Left colon (tissue), 2 donors: ENCODE data around the gene CTAG1A. TPM values are rescaled to one million over a fixed set of nuclear protein-coding genes. Genes with fewer than 3 reads are reported as not detected.
A peak's percentile ranks its signal among the peaks of the same experiment; 100 is the strongest.
"Not testable (repeated sequence)": the region's sequence is repeated elsewhere in the genome, so short reads cannot be mapped to it uniquely, and the experiment has no call there.

Experiments
- ATAC-seq: fragments of 200-7000 bp; cut with Tn5 transposase; one replicate; pipeline ENCODE4 v1.9.1; 2020; ENCODE audit warnings: mild to moderate bottlenecking, moderate library complexity
- DNase-seq, 2 donors: peaks; one replicate each; pipeline ENCODE4 v3.0.0-alpha.2; 2020
- intact Hi-C, 2 donors: fragments of 100-400 bp; cut with DNase I in 1 of 2; cut with micrococcal nuclease in 1 of 2; formaldehyde crosslinking; loops; one replicate each; pipeline versions ENCODE4 v1.11.2 to v1.14.0; 2022; cut with DNase I, micrococcal nuclease
- total RNA-seq, 2 donors: library from RNA; stranded (reverse); fragmentation: NEBNext Ultra II Directional; extraction: Animal tissue kit (Norgen Biotek cat#: 25700); gene quantifications; one replicate each; pipeline ENCODE4 v1.2.1, GENCODE V29; 2021
- donor health status: DM: no; HTN: no; CAD: no.
- donor health status: DM: yes; HTN: yes; CAD: no.

CTAG1A gene
- total RNA-seq, 2 donors from 2014 or later: not detected

DNA sequence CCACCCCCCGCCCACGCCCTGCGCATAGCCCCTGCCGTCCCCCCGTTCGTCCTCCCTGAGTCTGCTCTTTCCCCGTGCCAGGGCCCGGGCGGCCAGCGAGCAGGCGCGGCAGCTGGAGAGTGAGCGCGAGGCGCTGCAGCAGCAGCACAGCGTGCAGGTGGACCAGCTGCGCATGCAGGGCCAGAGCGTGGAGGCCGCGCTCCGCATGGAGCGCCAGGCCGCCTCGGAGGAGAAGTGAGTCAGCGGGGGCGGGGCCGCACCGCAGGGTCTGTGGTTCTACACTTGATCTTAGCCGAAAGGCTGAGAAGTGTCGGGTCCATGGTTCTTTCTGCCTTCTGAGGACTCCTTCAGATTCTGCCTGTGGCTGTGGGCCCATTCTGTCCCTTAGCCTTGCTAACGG is 24.6 kb upstream of the CTAG1A start:
- ATAC-seq, DNase-seq, intact Hi-C loops: not testable (repeated sequence)

DNA sequence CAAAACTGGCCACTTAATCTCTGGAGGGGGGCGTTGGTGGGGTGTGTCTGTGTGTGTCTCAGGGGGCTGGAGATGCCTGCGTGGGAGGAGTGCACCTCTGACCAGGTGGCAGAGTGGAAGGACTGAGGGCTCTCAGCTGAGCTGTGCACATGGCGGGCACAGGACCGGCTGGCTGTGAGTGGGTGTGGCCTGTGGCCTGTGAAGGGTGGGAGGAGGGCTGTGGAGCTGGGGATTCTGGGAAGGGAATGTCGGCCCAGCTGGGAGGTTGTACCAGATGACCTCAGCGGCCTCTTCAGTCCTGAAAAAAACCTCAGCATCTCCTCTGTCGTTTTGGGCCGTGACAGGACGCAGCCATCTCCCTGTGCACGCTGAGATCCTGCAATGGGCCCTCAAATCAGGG is 22.6 kb upstream of the CTAG1A start:
- intact Hi-C loops, DNase-seq, ATAC-seq: not testable (repeated sequence)

DNA sequence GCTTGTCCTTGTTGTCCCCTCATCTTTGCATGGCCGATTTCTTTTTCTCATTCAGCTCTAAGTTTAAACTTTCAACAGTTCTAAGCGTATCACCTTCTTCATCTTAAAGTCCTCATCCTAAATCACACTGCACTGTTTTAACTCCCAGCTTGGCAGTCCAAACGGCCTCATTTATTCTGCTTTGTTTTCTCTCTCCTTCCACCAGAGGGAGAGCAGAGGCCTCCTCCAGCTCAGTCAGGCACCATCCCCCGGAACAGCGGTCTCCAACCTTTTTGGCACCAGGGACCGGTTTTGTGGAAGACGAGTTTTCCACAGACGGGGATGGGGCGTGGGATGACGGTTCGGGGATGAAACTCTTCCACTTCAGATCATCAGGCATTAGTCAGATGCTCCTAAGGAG is 14.6 kb upstream of the CTAG1A start:
- ATAC-seq, DNase-seq, intact Hi-C loops: not testable (repeated sequence)

DNA sequence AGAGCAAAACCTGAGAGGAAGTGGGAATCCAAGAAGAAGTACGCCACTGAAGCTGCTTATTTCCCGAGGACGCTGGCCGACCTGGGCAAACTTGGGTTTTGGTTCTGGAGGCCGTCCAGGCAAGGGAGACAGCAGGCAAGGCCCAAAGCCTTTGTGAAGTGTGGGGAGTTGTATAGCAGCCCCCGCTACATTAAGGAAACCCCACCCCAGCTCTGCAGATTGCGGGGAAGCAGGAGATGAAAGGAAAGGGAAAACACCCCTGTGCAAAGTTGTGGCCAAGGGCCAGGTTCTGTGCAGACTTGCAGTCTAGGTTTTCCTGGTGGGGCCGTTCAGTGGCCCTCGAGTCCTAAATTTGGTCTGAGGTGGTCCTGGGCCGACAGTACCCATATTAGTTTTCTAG is 11.9 kb upstream of the CTAG1A start:
- intact Hi-C loops, DNase-seq, ATAC-seq: not testable (repeated sequence)

DNA sequence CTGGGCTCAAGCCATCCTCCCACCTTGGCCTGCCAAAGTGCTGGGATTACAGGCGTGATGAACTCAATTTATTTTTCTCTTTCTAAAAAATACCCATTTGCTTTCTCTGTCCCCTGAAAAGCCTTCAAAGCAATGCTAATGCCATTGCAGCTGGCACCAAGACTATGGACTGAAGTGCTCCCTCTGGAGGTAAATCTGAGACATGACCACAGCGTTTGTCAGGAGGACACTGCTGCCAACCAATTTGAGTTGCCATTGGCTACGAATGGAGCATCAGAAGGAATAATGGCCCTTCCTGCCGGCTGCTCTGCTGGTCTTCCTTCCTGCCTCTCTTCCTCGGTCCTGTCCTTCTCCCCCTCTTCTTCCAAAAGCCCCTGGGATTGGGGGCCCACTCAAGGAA is 9.9 kb upstream of the CTAG1A start:
- intact Hi-C loops, DNase-seq: not testable (repeated sequence)
- ATAC-seq: peak; percentile 63

DNA sequence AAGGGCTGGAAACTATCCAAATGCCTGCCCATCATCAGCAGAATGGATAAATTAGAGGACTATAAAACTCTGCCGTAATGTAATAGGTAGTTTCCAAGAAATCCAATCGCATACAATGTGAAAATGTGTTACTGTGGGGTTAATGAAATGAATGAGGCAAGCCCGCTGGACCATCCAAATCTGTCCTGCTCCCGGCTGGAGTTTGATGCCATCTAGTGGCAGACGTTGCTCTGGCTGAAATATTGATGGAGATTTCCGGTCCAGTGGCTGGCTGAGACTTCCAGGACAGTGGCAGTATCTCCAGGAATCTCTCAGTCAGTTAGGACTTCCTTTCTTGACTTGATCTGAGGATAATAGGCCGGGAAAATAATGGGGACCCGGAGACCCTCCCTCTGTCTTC is 1.9 kb upstream of the CTAG1A start:
- DNase-seq, intact Hi-C loops, ATAC-seq: not testable (repeated sequence)

DNA sequence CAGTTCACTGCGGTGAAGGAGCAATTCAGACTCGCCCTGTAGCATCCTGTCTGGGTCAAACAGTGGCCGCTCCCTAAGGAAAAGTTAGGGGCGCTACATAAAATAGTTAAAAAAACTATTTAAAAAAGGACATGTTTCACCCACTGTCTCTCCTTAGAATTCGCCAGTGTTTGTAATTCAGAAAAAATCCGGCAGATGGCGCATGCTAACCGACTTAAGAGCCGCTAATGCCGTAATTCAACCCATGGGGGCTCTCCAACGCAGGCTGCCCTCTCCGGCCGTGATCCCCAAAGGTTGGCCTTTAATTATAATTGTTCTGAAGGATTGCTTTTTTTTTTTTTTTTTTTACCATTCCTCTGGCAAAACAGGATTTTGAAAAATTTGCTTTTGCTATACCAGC is 5.5 kb downstream of the CTAG1A start:
- intact Hi-C loops, ATAC-seq, DNase-seq: not testable (repeated sequence)

DNA sequence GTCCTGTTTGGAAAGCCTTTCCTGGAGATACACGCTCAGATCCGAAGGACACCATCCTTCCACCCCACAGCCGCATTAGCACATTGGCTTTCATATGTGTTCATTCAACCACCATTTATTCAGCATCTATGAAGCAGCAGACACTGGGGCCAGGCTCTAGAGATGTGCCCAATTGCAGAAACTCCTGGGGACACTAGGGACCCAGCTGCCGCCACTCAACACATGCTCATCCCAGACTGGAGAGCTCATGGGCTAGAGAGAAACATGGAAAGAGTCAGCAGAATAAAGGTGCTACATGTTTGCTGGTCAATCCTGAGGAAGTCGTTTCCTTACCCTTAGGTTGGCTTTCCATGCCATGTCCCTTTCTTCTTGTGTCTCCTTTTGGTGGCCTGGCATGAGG is 7.6 kb downstream of the CTAG1A start:
- no peak for DNase-seq
- intact Hi-C loops: no loop called here
- ATAC-seq: no peak

DNA sequence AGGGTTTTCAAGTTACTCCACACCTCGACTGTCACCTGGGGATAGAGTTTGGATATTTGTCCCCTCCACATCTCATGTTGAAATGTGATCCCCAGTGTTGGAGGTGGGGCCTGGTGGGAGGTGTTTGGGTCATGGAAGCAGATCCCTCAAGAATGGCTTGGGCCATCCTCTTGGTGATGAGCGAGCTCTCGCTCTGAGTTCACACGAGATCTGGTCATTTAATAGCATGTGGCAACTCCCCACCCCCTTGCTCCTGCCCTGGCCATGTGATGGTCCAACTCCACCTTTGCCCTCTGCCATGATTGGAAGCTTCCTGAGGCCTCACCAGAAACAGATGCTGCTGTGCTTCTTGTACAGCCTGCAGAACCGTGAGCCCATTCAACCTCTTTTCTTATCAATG is 8.3 kb downstream of the CTAG1A start:
- DNase-seq (no peak), ATAC-seq (no peak)
- intact Hi-C loops: no loop called here

DNA sequence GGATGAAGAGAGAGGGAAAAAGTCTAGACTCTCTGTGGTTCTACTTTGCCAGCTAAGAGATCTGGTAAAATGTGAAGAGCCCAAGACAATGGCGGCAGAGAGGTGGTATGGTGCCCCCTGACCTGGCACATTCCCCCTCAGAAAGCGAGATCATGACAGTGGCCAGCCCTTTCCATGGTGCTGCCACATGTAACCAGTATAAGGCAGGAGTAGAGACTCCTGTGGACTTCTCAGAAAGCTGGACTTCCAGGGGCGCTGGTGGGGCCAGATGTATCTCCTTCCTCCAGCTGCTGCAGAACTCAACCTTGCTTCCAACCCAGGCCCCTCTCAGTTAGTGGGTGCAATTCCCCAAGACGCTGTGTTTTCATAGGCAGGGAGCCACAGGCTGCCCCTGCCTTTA is 9.6 kb downstream of the CTAG1A start:
- DNase-seq (no peak), ATAC-seq (no peak)
- intact Hi-C loops: no loop called here

DNA sequence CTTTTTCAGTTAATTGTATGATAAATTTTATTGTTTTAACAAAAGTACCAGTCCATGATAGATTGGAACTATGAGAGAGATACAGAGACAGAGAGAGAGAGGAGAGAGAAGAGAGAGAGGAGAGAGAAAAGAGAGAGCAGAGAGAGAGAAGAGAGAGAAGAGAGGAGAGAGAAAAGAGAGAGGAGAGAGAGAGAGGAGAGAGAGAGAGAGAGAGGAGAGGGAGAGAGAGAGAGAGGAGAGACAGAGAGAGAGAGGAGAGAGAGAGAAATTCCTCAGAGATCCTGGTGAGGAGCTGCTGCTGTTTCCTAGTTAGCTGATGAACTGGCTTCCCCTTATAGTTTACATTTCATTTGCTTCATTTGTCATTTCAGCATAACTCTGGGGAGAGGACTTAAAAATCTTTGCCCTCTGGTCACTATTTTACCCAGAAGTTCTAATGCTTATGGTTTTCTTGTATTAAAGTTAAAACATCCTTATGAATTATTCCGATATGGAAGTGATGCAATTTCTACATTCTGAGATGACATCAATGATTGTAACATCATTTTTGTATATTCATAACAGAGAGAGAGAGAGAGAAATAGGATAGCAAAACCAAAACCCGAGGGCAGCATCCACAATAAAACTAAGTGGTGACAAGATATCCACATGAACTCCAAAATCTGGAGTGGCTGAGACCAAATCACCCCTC is 10.8 kb downstream of the CTAG1A start:
- ATAC-seq: no peak

DNA sequence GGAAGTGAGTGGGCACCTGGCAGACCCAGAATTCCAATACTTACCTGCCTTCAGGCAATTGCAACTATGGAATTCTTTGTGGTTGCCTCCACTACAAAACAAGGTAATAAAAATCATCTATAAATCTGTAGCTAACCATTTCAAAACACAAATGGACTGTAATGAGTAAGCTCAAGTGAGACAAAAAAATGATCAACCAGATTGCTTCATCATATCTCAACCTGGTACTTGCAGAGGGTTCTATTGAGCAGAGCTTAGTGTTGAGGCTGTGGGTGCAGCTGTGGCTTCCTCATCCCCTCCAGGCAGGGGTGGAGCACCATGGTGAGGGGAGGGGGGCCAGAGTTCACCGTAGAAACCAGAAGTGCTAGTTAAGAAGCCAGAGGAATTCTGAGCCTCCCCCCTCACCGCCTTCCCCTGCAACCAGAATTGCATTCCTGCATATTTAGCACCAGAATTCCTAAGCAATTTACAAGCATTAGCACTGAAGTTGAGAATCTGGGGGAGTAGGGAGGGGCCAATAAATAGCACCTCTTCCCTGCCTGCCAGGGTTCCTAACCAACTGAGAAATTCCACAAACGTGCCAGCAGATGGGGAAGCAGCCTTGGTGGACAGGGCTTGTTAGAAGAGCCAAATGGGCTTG is 11.5 kb downstream of the CTAG1A start:
- intact Hi-C loops: no loop called here
- no peak for ATAC-seq
- no peak for DNase-seq

More for the DNA sequence above, 10.8 kb downstream of the CTAG1A start:
- DNase-seq: no peak
- intact Hi-C loops: no loop called here

DNA sequence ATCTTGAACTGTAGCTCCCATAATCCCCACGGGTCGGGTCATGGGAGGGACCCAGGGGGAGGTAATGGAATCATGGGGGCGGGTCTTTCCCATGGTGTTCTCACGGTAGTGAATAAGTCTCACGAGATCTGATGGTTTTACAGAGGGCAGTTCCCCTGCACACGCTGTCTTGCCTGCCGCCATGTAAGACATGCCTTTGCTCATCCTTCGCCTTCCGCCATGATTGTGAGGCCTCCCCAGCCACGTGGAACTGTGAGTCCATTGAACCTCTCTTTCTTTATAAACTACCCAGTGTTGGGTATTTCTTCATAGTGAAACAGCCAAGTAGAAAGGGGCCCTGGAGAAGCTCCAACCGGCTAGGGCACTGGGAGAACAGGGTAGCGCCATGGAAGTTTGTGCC is 12.3 kb downstream of the CTAG1A start:
- no peak for ATAC-seq
- intact Hi-C loops: no loop called here
- DNase-seq: no peak

DNA sequence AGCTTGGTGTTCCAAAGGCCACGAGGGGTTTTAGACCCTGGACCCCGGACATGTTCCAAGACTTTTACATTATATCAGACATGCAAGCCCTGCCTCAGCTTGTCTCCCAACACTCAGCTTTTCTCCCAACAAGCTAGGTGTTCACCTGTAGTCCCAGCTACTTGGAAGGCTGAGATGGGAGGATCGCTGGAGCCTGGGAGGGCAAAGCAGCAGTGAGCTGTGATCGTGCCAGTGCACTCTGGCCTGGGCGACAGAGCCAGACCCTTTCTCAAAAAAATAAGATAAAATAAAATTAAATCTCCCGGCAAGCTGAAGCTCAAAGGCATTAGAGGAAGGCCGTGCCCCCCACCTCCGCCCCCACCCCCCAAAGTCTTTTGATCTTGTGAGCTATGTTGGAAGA is 13.7 kb downstream of the CTAG1A start:
- intact Hi-C loops: no loop called here
- no peak for ATAC-seq

DNA sequence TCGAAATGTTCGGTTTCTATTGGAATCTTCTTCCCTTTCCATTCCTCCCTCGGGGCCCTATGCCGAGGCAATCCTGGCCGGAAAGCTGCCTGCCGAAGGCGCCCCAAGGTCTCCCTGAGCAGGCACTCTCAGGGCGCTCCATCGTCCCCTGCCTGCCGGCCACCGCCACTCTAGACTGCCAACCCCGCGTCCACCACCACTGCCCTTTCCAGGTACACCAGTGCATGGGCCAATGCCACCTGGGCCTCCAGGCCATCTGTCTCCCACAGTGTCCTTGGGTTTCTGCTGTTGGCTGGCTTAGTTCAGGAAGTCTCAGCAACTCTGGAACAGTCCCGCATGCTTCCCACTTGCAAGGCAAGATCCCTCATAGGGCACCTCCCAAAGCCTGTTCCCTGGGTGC is 14.6 kb downstream of the CTAG1A start:
- DNase-seq: no peak
- intact Hi-C loops: no loop called here

More for the DNA sequence above, 13.7 kb downstream of the CTAG1A start:
- DNase-seq: no peak

DNA sequence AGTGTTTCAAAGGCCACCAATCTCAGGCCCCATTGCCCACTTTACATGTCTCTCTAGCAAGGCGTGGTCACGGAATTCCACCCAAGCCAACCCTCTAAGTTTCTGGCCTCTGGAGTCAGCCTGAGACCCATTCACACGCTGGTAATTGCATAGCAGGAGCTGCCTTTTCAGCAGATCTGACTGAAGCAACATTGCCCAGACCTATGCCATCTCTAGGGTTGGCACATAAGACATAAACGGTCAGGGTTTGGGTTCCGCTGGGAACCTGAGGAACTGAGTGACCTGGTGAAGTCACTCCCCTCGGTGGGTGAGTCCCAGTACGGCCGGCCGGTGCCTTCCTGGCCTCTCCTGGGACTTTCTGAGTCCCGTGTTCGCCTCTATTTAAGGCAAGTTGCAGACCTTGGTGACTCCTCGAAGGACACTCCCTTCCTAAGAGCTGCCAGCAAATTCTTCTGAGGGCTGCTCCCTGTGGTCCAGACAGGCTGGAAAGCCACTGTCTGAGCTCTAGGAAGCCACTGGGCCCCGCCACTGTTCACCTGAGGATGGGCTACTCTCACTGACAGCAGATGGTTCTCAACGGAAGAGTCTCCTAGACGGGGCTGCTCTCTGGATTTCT is 15.9 kb downstream of the CTAG1A start:
- intact Hi-C loops: no loop called here
- DNase-seq: no peak
- ATAC-seq: no peak

More for the DNA sequence above, 14.6 kb downstream of the CTAG1A start:
- no peak for ATAC-seq

DNA sequence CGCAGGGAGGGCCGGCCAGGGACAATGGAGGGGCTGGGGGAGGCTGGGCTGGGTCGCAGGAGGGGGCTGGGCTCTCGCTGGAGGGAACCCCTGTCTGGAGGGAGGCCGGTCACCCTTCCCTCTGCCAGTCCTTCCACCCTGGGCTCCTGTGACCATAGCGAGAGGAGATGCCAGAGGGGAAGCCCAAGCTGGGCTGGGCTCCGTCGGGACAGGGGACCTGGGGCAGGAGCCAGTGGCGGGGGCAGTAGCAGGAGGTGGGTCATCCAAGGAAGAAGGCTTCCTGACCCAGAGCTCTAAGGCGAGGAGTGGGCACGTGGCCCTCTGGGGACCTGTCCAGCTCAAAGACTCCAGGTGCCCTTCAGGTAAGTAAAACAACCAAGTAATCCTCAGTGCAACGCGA is 17.3 kb downstream of the CTAG1A start:
- no peak for DNase-seq
- no peak for ATAC-seq
- intact Hi-C loops: no loop called here

DNA sequence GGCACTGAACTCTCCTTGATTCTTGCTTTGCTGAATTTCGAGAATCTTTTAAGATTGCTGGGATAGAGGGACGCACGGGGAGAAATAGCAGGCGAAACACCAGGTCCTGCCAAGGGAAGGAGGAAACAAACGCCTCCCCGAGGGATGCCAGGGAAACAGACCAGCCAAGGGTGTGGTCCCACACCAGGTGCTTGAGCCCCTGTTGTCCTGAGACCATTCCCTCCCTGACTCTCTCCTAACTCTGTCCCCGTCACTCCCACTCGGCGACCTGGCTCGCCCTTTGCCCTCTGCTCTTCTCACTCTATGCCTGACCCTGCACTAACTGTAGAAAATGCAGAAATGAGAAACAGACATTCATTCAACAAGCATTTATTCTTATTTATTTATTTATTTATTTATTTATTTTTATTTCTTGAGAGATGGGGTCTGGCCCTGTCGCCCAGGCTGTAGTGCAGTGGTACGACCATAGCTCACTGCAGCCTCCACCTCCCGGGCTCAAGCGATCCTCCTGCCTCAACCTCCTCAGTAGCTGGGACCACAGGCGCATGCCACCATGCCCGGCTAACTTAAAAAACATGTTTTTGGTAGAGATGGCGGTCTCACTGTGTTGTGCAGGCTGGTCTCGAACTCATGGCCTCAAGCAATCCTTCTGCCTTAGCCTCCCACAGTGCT is 18.0 kb downstream of the CTAG1A start:
- ATAC-seq (no peak), DNase-seq (no peak)
- intact Hi-C loops: no loop called here
